ENCODE data around the gene FOXN3.

- TF ChIP-seq, protein P1, sequence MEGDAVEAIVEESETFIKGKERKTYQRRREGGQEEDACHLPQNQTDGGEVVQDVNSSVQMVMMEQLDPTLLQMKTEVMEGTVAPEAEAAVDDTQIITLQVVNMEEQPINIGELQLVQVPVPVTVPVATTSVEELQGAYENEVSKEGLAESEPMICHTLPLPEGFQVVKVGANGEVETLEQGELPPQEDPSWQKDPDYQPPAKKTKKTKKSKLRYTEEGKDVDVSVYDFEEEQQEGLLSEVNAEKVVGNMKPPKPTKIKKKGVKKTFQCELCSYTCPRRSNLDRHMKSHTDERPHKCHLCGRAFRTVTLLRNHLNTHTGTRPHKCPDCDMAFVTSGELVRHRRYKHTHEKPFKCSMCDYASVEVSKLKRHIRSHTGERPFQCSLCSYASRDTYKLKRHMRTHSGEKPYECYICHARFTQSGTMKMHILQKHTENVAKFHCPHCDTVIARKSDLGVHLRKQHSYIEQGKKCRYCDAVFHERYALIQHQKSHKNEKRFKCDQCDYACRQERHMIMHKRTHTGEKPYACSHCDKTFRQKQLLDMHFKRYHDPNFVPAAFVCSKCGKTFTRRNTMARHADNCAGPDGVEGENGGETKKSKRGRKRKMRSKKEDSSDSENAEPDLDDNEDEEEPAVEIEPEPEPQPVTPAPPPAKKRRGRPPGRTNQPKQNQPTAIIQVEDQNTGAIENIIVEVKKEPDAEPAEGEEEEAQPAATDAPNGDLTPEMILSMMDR (conservative IDR thresholded peaks at IDR 0.05 in 1 of 2, IDR thresholded peaks at IDR 0.05 in 1 of 2; ENCODE audit: low read depth in 1 of 2, low read length in 2 of 2) = no peak
- TF ChIP-seq EZH2 (IDR thresholded peaks at IDR 0.05; ENCODE audit: low read length, missing control alignments) = no peak
These were observed 85.0 kb downstream of the FOXN3 start for GRCh38 chr14:89332031-89332430.
